Measurements from ENCODE around the gene GPR158. TPM values are rescaled to one million over a fixed set of nuclear protein-coding genes. Genes with fewer than 3 reads are reported as not detected.

GPR158 gene
- total RNA-seq, 1 experiment from 2014 or later = 12.2 TPM

- no TSS peak for BruUV-seq (replicated peaks)
- no peaks in the 10 kb centered on the region for H3K9me3 ChIP-seq (ENCODE audit: insufficient read depth, low read depth)
- no peaks in the 10 kb centered on the region for H3K79me2 ChIP-seq (ENCODE audit: low read depth)
- TF ChIP-seq CTCF (conservative IDR thresholded peaks at IDR 0.05) = no peak
- no peak for TF ChIP-seq EZH2 (IDR thresholded peaks at IDR 0.05; ENCODE audit: low read depth)
- intact Hi-C loops (cut with micrococcal nuclease; ENCODE audit: unreplicated experiment) = no loop called here
- H3K9me2 ChIP-seq (ENCODE audit: insufficient read depth) = no peaks in the 10 kb centered on the region
- no peaks in the 10 kb centered on the region for H3F3A ChIP-seq (ENCODE audit: insufficient read depth, low read depth)
- H3K4me3 ChIP-seq = no peak overlapping the region
- no peak overlapping the region for H2AFZ ChIP-seq
- H3K4me1 ChIP-seq (replicated peaks; ENCODE audit: insufficient read depth) = no peaks in the 10 kb centered on the region
- no peak for DNase-seq
- no peaks in the 10 kb centered on the region for H4K20me1 ChIP-seq (ENCODE audit: insufficient read depth)
- H3K27me3 ChIP-seq (ENCODE audit: insufficient read depth, low read depth) = no peaks in the 10 kb centered on the region
- POLR2A ChIA-PET (ENCODE audit: unreplicated experiment) = no interaction called here
- no peak overlapping the region for H3K27ac ChIP-seq
- CTCF ChIA-PET = no interaction called here
- no peaks in the 10 kb centered on the region for H3K36me3 ChIP-seq (ENCODE audit: low read depth)
- H3K4me2 ChIP-seq = no peak overlapping the region
These were observed 387.7 kb downstream of the GPR158 start for GRCh38 chr10:25562547-25562946.

DNA sequence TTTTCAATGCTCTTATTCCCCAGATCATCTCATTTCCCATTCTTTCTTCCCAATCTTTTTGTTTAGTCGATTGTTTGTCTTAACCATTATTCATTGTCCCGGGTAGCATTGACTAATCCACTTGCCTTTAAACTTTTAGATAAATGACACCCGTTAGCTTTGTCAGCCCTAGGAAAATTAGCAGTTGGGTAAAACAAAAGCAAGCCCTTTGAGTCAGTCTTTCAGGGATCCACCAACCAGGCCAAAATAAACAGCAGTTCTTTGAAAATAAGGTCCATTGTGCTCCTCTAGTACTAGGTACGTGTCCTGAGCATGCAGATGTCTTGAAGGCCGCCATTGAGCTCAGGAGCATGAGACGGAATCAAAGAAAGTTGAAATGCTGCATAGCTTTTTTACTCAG lies 389.6 kb downstream of the GPR158 start:
- no peaks in the 10 kb centered on the region for H3K27me3 ChIP-seq (ENCODE audit: insufficient read depth, low read depth)
- no peak overlapping the region for H3K4me2 ChIP-seq
- H3K9me3 ChIP-seq (ENCODE audit: insufficient read depth, low read depth) = no peaks in the 10 kb centered on the region
- no peaks in the 10 kb centered on the region for H4K20me1 ChIP-seq (ENCODE audit: insufficient read depth)
- H3K27ac ChIP-seq = no peak overlapping the region
- TF ChIP-seq EZH2 (IDR thresholded peaks at IDR 0.05; ENCODE audit: low read depth) (no peak), CTCF (conservative IDR thresholded peaks at IDR 0.05) (no peak)
- no peaks in the 10 kb centered on the region for H3K36me3 ChIP-seq (ENCODE audit: low read depth)
- no peak overlapping the region for H3K4me3 ChIP-seq
- no TSS peak for BruUV-seq (replicated peaks)
- no peaks in the 10 kb centered on the region for H3K79me2 ChIP-seq (ENCODE audit: low read depth)
- intact Hi-C loops (cut with micrococcal nuclease; ENCODE audit: unreplicated experiment) = no loop called here
- no peak overlapping the region for H2AFZ ChIP-seq
- ChIA-PET POLR2A (ENCODE audit: unreplicated experiment) (no interaction called here), CTCF (interaction anchor here (0.6 kb wide), 1 partner anchor 23 kb away, joined by 10 read pairs; no protein-coding TSS in a partner anchor)
- DNase-seq = no peak
- no peaks in the 10 kb centered on the region for H3K4me1 ChIP-seq (replicated peaks; ENCODE audit: insufficient read depth)
- no peaks in the 10 kb centered on the region for H3K9me2 ChIP-seq (ENCODE audit: insufficient read depth)
- no peaks in the 10 kb centered on the region for H3F3A ChIP-seq (ENCODE audit: insufficient read depth, low read depth)

GRCh38 chr10:25565570-25565969 lies 390.8 kb downstream of the GPR158 start:
- no TSS peak for BruUV-seq (replicated peaks)
- Histone ChIP-seq H3K9me3 (ENCODE audit: insufficient read depth, low read depth) (no peaks in the 10 kb centered on the region), H3K27ac (no peak overlapping the region), H3K4me3 (no peak overlapping the region), H3F3A (ENCODE audit: insufficient read depth, low read depth) (no peaks in the 10 kb centered on the region), H3K4me2 (no peak overlapping the region), H3K36me3 (ENCODE audit: low read depth) (no peaks in the 10 kb centered on the region), H3K9me2 (ENCODE audit: insufficient read depth) (no peaks in the 10 kb centered on the region; the same call in 1 of the 2 replicates), H3K27me3 (ENCODE audit: insufficient read depth, low read depth) (no peaks in the 10 kb centered on the region), H4K20me1 (ENCODE audit: insufficient read depth) (no peaks in the 10 kb centered on the region), H3K4me1 (replicated peaks; ENCODE audit: insufficient read depth) (no peaks in the 10 kb centered on the region), H3K79me2 (ENCODE audit: low read depth) (no peaks in the 10 kb centered on the region), H2AFZ (no peak overlapping the region)
- CTCF ChIA-PET = no interaction called here
- POLR2A ChIA-PET (ENCODE audit: unreplicated experiment) = no interaction called here
- intact Hi-C loops (cut with micrococcal nuclease; ENCODE audit: unreplicated experiment) = no loop called here
- no peak for DNase-seq
- TF ChIP-seq EZH2 (IDR thresholded peaks at IDR 0.05; ENCODE audit: low read depth) (no peak), CTCF (conservative IDR thresholded peaks at IDR 0.05) (no peak)
